Activated CD8-positive, alpha-beta T cell treated with anti-CD3 and anti-CD28 coated beads for 36 hours (primary cell): ENCODE data around the gene ERLIN1. TPM values are rescaled to one million over a fixed set of nuclear protein-coding genes. Genes with fewer than 3 reads are reported as not detected.

Source experiments
- ATAC-seq: fragments of 200-7000 bp; cut with Tn5 transposase; one replicate; pipeline ENCODE4 v1.10.0; 2021; ENCODE audit warnings: mild to moderate bottlenecking, moderate library complexity
- CTCF ChIA-PET: fragments of 350-600 bp; sonication (Branson Sonifier 250); formaldehyde crosslinking; loops from one replicate; lab custom pipeline; 2021; ENCODE audit warnings: antibody characterized with exemption; lab: Charles Lee
- POLR2A ChIA-PET: fragments of 350-600 bp; sonication (Branson Sonifier 250); formaldehyde crosslinking; loops from one replicate; lab custom pipeline; 2021; ENCODE audit warnings: antibody characterized with exemption; lab: Charles Lee
- DNase-seq: peaks from one replicate; pipeline ENCODE4 v3.0.0-alpha.2; 2020
- H3K27ac Mint-ChIP-seq: one replicate; pipeline ENCODE4 v1.8.0; 2021; ENCODE audit warnings: mild to moderate bottlenecking, mixed read lengths
- H3K27me3 Mint-ChIP-seq: one replicate; pipeline ENCODE4 v1.8.0; 2021; ENCODE audit warnings: mixed read lengths
- H3K36me3 Mint-ChIP-seq: one replicate; pipeline ENCODE4 v1.8.0; 2021; ENCODE audit warnings: low read depth, mixed read lengths
- H3K4me1 Mint-ChIP-seq: one replicate; pipeline ENCODE4 v1.8.0; 2021; ENCODE audit warnings: low read depth, mixed read lengths
- H3K4me3 Mint-ChIP-seq: one replicate; pipeline ENCODE4 v1.8.0; 2021; ENCODE audit warnings: mild to moderate bottlenecking, moderate library complexity, mixed read lengths
- H3K9me3 Mint-ChIP-seq: one replicate; pipeline ENCODE4 v1.8.0; 2021; ENCODE audit warnings: mixed read lengths
- intact Hi-C: fragments of 100-400 bp; cut with micrococcal nuclease; formaldehyde crosslinking; loops from one replicate; pipeline ENCODE4 v1.10.0; 2022
- total RNA-seq, 2 experiments: library from RNA; stranded (reverse); gene quantifications; one replicate each; pipeline ENCODE4 v1.2.3, GENCODE V29; 2021
- TF ChIP-seq, protein P1 (sequence below): fragments of 200-600 bp; IDR thresholded peaks from one replicate; pipeline ENCODE4 v1.8.0; 2022; ENCODE audit warnings: antibody characterized with exemption, mild to moderate bottlenecking

ERLIN1 gene
- total RNA-seq, 2 experiments from 2014 or later: 16.6 to 17.0 TPM

DNA sequence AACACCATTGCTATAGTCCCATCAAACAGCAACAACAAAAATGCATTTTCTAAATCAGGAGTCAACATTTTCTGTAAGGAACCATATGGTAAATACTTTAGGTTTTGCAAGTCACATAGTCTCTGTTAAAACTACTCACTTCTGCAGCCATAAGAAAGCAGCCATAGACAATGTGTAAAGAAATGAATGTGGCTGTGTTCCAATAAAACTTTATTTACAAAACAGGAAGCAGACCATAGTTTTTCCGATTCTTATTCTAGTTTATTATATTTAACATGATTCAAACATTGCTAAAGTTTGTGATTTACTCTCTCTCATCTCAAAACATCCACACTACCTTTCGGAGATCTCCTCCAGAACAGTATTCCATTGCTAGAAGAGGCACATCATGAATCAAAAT, 36.7 kb upstream of the ERLIN1 start:
- Mint-ChIP-seq H3K9me3 (no peaks in the 10 kb centered on the region), H3K4me1 (peaks cover 8% of the 10 kb centered on the region), H3K27me3 (no peaks in the 10 kb centered on the region), H3K36me3 (peaks cover 37% of the 10 kb centered on the region), H3K27ac (no peak overlapping the region), H3K4me3 (no peak overlapping the region)
- intact Hi-C loops: no loop called here
- no peak for ATAC-seq
- TF ChIP-seq, protein P1, sequence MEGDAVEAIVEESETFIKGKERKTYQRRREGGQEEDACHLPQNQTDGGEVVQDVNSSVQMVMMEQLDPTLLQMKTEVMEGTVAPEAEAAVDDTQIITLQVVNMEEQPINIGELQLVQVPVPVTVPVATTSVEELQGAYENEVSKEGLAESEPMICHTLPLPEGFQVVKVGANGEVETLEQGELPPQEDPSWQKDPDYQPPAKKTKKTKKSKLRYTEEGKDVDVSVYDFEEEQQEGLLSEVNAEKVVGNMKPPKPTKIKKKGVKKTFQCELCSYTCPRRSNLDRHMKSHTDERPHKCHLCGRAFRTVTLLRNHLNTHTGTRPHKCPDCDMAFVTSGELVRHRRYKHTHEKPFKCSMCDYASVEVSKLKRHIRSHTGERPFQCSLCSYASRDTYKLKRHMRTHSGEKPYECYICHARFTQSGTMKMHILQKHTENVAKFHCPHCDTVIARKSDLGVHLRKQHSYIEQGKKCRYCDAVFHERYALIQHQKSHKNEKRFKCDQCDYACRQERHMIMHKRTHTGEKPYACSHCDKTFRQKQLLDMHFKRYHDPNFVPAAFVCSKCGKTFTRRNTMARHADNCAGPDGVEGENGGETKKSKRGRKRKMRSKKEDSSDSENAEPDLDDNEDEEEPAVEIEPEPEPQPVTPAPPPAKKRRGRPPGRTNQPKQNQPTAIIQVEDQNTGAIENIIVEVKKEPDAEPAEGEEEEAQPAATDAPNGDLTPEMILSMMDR: no peak
- no peak for DNase-seq
- POLR2A ChIA-PET: no interaction called here
- CTCF ChIA-PET: no interaction called here

DNA sequence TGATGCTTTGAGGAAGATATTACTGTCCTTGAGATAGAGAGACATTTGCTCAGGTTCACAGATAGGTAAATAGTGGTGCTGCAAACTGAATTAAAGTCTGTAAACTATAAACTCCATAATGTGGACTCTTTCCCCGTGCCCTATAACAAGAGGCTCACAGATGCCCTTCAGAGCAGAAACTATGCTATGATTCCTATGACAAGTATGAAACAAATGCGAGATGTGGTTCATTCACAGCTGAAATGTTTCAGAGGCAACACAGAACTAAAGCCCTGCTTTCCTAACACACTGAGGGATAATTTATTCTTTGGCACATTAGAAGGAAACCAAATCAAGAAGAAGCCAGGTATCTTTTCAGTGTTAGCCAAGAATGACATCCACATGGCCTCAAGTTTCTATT, 30.2 kb upstream of the ERLIN1 start:
- TF ChIP-seq, protein P1: no peak
- Mint-ChIP-seq H3K27ac (no peak overlapping the region), H3K9me3 (no peaks in the 10 kb centered on the region), H3K36me3 (peaks cover 32% of the 10 kb centered on the region), H3K4me3 (no peak overlapping the region), H3K4me1 (no peaks in the 10 kb centered on the region), H3K27me3 (no peaks in the 10 kb centered on the region)
- intact Hi-C loops: no loop called here
- no peak for DNase-seq
- no peak for ATAC-seq
- CTCF ChIA-PET: interaction anchor here (1.5 kb wide), 1 partner anchor 10 kb away, joined by 5 read pairs; no protein-coding TSS in a partner anchor
- POLR2A ChIA-PET: interaction anchor here (1.3 kb wide), 1 partner anchor 12 kb away, joined by 4 read pairs; no protein-coding TSS in a partner anchor

DNA sequence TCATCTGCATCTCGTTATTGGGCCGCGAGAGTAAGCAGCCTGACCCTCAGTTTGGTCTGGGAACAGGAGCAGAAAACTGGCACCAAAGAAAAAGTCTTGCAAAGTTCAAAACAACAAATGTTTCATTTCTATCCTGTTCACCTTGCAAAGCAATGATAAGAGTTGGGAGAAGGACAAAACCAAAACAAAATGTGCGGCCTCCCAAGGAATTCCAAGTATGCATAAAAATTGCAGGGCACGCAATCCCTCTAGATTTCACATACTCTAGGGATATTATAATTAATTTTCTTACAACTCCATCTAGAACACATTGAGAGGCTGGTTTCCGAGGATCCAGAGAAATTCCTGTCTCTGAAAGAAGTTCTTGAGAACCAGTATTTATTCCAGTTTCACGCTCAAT, 23.5 kb upstream of the ERLIN1 start:
- POLR2A ChIA-PET: no interaction called here
- Mint-ChIP-seq H3K36me3 (peaks cover 22% of the 10 kb centered on the region), H3K27me3 (no peaks in the 10 kb centered on the region), H3K4me1 (no peaks in the 10 kb centered on the region), H3K9me3 (no peaks in the 10 kb centered on the region), H3K27ac (no peak overlapping the region), H3K4me3 (no peak overlapping the region)
- DNase-seq (no peak), ATAC-seq (no peak)
- CTCF ChIA-PET: no interaction called here
- TF ChIP-seq, protein P1: no peak
- intact Hi-C loops: no loop called here

DNA sequence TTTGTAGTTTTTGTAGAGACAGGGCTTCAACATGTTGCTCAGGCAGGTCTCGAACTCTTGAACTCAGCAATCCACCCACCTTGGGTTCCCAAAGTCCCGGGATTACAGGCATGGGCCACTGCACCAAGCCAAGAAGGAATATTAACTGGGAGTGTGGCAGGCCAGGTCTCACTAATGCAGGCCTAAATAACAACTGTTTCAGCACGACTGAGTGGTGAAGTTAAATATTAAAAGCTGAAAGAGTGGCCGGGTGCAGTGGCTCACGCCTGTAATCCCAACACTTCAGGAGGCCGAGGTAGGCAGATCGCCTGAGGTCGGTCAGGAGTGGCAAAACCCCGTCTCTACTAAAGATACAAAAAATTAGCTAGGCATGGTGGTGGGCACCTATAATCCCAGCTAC, 22.4 kb upstream of the ERLIN1 start:
- Mint-ChIP-seq H3K27me3 (no peaks in the 10 kb centered on the region), H3K4me1 (no peaks in the 10 kb centered on the region), H3K27ac (no peak overlapping the region), H3K4me3 (no peak overlapping the region), H3K36me3 (peaks cover 24% of the 10 kb centered on the region), H3K9me3 (no peaks in the 10 kb centered on the region)
- ATAC-seq: no peak
- intact Hi-C loops: no loop called here
- DNase-seq: no peak
- TF ChIP-seq, protein P1: no peak
- ChIA-PET CTCF (interaction anchor here (0.7 kb wide), 1 partner anchor 313 kb away, joined by 3 read pairs; no protein-coding TSS in a partner anchor), POLR2A (interaction anchor here (0.6 kb wide), 1 partner anchor 210 kb away, joined by 4 read pairs; no protein-coding TSS in a partner anchor)

DNA sequence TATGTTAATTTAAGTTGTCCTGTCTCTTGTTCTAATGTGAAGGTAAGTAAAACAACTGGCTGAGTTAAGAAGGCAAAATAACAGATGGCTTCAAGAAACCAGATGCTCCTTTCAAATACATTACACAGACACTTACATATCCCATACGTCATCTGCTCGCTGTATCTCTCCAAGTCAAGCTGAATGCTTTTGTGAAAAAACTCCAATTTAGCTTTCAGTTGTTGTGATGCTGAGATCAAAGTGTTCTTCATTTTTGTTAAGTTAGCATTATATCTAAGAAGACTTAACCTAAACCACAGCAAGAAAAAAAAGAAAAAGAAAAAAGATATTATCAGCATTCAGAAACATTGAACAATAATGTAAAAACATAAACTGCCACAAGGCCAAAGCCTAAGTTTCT, 18.5 kb upstream of the ERLIN1 start:
- intact Hi-C loops: no loop called here
- H3K27ac Mint-ChIP-seq: no peak overlapping the region
- ChIA-PET POLR2A (interaction anchor here (0.7 kb wide), 1 partner anchor 331 kb away, joined by 3 read pairs; no protein-coding TSS in a partner anchor), CTCF (interaction anchor here (0.9 to 2.1 kb wide), 3 partner anchors 10 to 304 kb away, joined by 3 to 6 read pairs (median 3); no protein-coding TSS in a partner anchor)
- ATAC-seq (no peak), DNase-seq (no peak)
- no peaks in the 10 kb centered on the region for H3K4me1 Mint-ChIP-seq
- TF ChIP-seq, protein P1: no peak
- no peak overlapping the region for H3K4me3 Mint-ChIP-seq
- H3K27me3 Mint-ChIP-seq: no peaks in the 10 kb centered on the region
- peaks cover 38% of the 10 kb centered on the region for H3K36me3 Mint-ChIP-seq
- H3K9me3 Mint-ChIP-seq: no peaks in the 10 kb centered on the region
